WTC11 (cell line): ENCODE measurements around the gene PCSK4. TPM values are rescaled to one million over a fixed set of nuclear protein-coding genes. Genes with fewer than 3 reads are reported as not detected.

ENCODE experiments used
- ATAC-seq: fragments of 200-7000 bp; cut with Tn5 transposase; 2 replicates; pipeline ENCODE4 v1.10.0; 2021; ENCODE audit warnings: mild to moderate bottlenecking, moderate library complexity
- CTCF ChIA-PET: fragments of 300-600 bp; sonication (Branson Sonifier 250); formaldehyde crosslinking; loops from one replicate; lab custom pipeline; 2021; ENCODE audit warnings: antibody characterized with exemption; lab: Charles Lee
- POLR2A ChIA-PET: fragments of 350-600 bp; sonication (Branson Sonifier 250); formaldehyde crosslinking; loops from one replicate; lab custom pipeline; 2021; ENCODE audit warnings: antibody characterized with exemption; lab: Charles Lee
- DNase-seq: peaks from one replicate; pipeline ENCODE4 v3.0.0; 2021; ENCODE audit warnings: low spot score
- H3K27ac Mint-ChIP-seq: 2 replicates; pipeline ENCODE4 v1.8.0; 2021; ENCODE audit warnings: mixed read lengths
- H3K27me3 Mint-ChIP-seq: 2 replicates; pipeline ENCODE4 v1.8.0; 2021; ENCODE audit warnings: low read depth, mild to moderate bottlenecking, moderate library complexity, mixed read lengths
- H3K36me3 Mint-ChIP-seq: 2 replicates; pipeline ENCODE4 v1.8.0; 2021; ENCODE audit warnings: mixed read lengths
- H3K4me1 Mint-ChIP-seq: 2 replicates; pipeline ENCODE4 v1.8.0; 2022; ENCODE audit warnings: mixed read lengths
- H3K4me3 Mint-ChIP-seq: 2 replicates; pipeline ENCODE4 v1.8.0; 2021; ENCODE audit warnings: mild to moderate bottlenecking, moderate library complexity, mixed read lengths
- H3K9me3 Mint-ChIP-seq: 2 replicates; pipeline ENCODE4 v1.8.0; 2021; ENCODE audit warnings: mixed read lengths
- AFF4 ChIP-seq: sonication (generic); formaldehyde crosslinking; IDR thresholded peaks from 2 replicates; pipeline ENCODE4 v1.8.1; 2023; ENCODE audit warnings: mild to moderate bottlenecking, missing genetic modification reagents, borderline replicate concordance
- AR ChIP-seq: fragments of 250-450 bp; sonication (Bioruptor Pico); IDR thresholded peaks from 2 replicates; pipeline ENCODE4 v1.9.0; 2021; ENCODE audit warnings: mild to moderate bottlenecking
- ARID4B ChIP-seq: sonication (generic); formaldehyde crosslinking; IDR thresholded peaks from 2 replicates; pipeline ENCODE4 v1.8.0; 2023; ENCODE audit warnings: missing genetic modification reagents, mild to moderate bottlenecking, borderline replicate concordance
- CDX4 ChIP-seq: fragments of 250-450 bp; sonication (Bioruptor Pico); IDR thresholded peaks from 2 replicates; pipeline ENCODE4 v1.9.0; 2021; ENCODE audit warnings: moderate library complexity, mild to moderate bottlenecking, inconsistent platforms, borderline replicate concordance
- ESRRA ChIP-seq: sonication (generic); formaldehyde crosslinking; IDR thresholded peaks from 2 replicates; pipeline ENCODE4 v1.8.1; 2022; ENCODE audit warnings: mild to moderate bottlenecking, missing genetic modification reagents, borderline replicate concordance
- FOXP4 ChIP-seq: sonication (generic); formaldehyde crosslinking; IDR thresholded peaks from 2 replicates; pipeline ENCODE4 v1.8.0; 2022; ENCODE audit warnings: mild to moderate bottlenecking, missing genetic modification reagents
- MLX ChIP-seq: sonication (generic); formaldehyde crosslinking; IDR thresholded peaks from 2 replicates; pipeline ENCODE4 v1.8.1; 2023; ENCODE audit warnings: mild to moderate bottlenecking, missing genetic modification reagents, moderate library complexity
- MXD4 ChIP-seq: fragments of 250-450 bp; sonication (Bioruptor Pico); IDR thresholded peaks from 2 replicates; pipeline ENCODE4 v1.8.0; 2021; ENCODE audit warnings: mild to moderate bottlenecking, moderate library complexity, borderline replicate concordance
- MYBL2 ChIP-seq: sonication (generic); formaldehyde crosslinking; IDR thresholded peaks from 2 replicates; pipeline ENCODE4 v1.8.1; 2023; ENCODE audit warnings: mild to moderate bottlenecking, moderate library complexity, missing genetic modification reagents
- PRRX2 ChIP-seq: fragments of 250-450 bp; sonication (Bioruptor Pico); IDR thresholded peaks from 2 replicates; pipeline ENCODE4 v1.8.0; 2021; ENCODE audit warnings: mild to moderate bottlenecking
- TEAD1 ChIP-seq: sonication (generic); formaldehyde crosslinking; IDR thresholded peaks from 2 replicates; pipeline ENCODE4 v1.8.0; 2022; ENCODE audit warnings: mild to moderate bottlenecking, missing genetic modification reagents
- USF2 ChIP-seq: sonication (generic); formaldehyde crosslinking; IDR thresholded peaks from 2 replicates; pipeline ENCODE4 v1.8.1; 2023; ENCODE audit warnings: mild to moderate bottlenecking, missing genetic modification reagents, moderate library complexity
- ZNF121 ChIP-seq: sonication (generic); formaldehyde crosslinking; IDR thresholded peaks from 2 replicates; pipeline ENCODE4 v1.8.0; 2023; ENCODE audit warnings: missing genetic modification reagents
- ZNF219 ChIP-seq: sonication (generic); formaldehyde crosslinking; IDR thresholded peaks from 2 replicates; pipeline ENCODE4 v1.8.0; 2023; ENCODE audit warnings: missing genetic modification reagents, mild to moderate bottlenecking, borderline replicate concordance
- ZNF263 ChIP-seq: sonication (generic); formaldehyde crosslinking; IDR thresholded peaks from 2 replicates; pipeline ENCODE4 v1.8.1; 2022; ENCODE audit warnings: low read depth, mild to moderate bottlenecking, moderate library complexity, missing genetic modification reagents
- total RNA-seq: library from RNA; stranded (reverse); gene quantifications from 3 replicates; pipeline ENCODE4 v1.2.3, GENCODE V29; 2021

Gene PCSK4
- total RNA-seq, 1 experiment from 2014 or later, result 22.4 TPM

- ChIA-PET CTCF (no interaction called here), POLR2A (no interaction called here)
- DNase-seq (no peak), ATAC-seq (no peak)
- peaks cover 23% of the 10 kb centered on the region for H3K27me3 Mint-ChIP-seq
- H3K4me1 Mint-ChIP-seq, result peaks cover 2% of the 10 kb centered on the region
- no peaks in the 10 kb centered on the region for H3K9me3 Mint-ChIP-seq
- H3K27ac Mint-ChIP-seq, result no peak overlapping the region
- H3K36me3 Mint-ChIP-seq, result peaks cover 5% of the 10 kb centered on the region; the same call in 1 of the 2 replicates
- no peak overlapping the region for H3K4me3 Mint-ChIP-seq
- TF ChIP-seq FOXP4 (CRISPR knock-in tag) (no peak), USF2 (CRISPR knock-in tag) (no peak), CDX4 (CRISPR knock-in tag) (no peak), AFF4 (CRISPR knock-in tag) (no peak), ESRRA (CRISPR knock-in tag) (no peak), MXD4 (CRISPR knock-in tag) (no peak), PRRX2 (CRISPR knock-in tag) (no peak), AR (CRISPR knock-in tag) (no peak), ZNF121 (CRISPR knock-in tag) (no peak), MLX (CRISPR knock-in tag) (no peak), ARID4B (CRISPR knock-in tag) (no peak), ZNF219 (CRISPR knock-in tag) (no peak), ZNF263 (CRISPR knock-in tag) (no peak), MYBL2 (CRISPR knock-in tag) (no peak), TEAD1 (CRISPR knock-in tag) (no peak)
- TF ChIP-seq, all 79 proteins: peak for 0
Observed at GRCh38 chr19:1496714-1497577, 6.8 kb upstream of the PCSK4 start.
